Natural killer cell treated with Interleukin-12 subunit alpha and Interleukin-12 subunit beta and Interleukin-15 and Interleukin-18, amount 100 ng/mL, for 72 hours (primary cell): Measurements from ENCODE around the gene SHISA6. TPM values are rescaled to one million over a fixed set of nuclear protein-coding genes. Genes with fewer than 3 reads are reported as not detected.

ENCODE experiments used
- ATAC-seq, 2 donors: fragments of 150-1000 bp; cut with Tn5 transposase in 1 of 2; sonication (Bioruptor Pico), chemical (Tn5 transposase) in 1 of 2; 2 replicates each; pipeline ENCODE4 v1.10.0; 2021
- DNase-seq: peaks from one replicate; pipeline ENCODE4 v3.0.0; 2022; ENCODE audit warnings: low spot score
- H3K27ac Mint-ChIP-seq, 2 donors: 1 replicate in 1 of 2; 2 replicates in 1 of 2; pipeline ENCODE4 v1.8.0; 2022; ENCODE audit warnings: mixed read lengths in 2 of 2, mild to moderate bottlenecking in 1 of 2, moderate library complexity in 1 of 2
- H3K27me3 Mint-ChIP-seq, 2 donors: 1 replicate in 1 of 2; 2 replicates in 1 of 2; pipeline ENCODE4 v1.8.0; 2022; ENCODE audit warnings: mixed read lengths in 2 of 2
- H3K36me3 Mint-ChIP-seq: one replicate; pipeline ENCODE4 v1.8.0; 2022; ENCODE audit warnings: mixed read lengths
- H3K4me1 Mint-ChIP-seq, 2 donors: 1 replicate in 1 of 2; 2 replicates in 1 of 2; pipeline ENCODE4 v1.8.0; 2022; ENCODE audit warnings: low read depth in 2 of 2, mixed read lengths in 2 of 2, mild to moderate bottlenecking in 1 of 2
- H3K4me3 Mint-ChIP-seq: one replicate; pipeline ENCODE4 v1.8.0; 2022; ENCODE audit warnings: mixed read lengths
- H3K9me3 Mint-ChIP-seq: 2 replicates; pipeline ENCODE4 v1.8.0; 2022; ENCODE audit warnings: mixed read lengths
- total RNA-seq, 2 donors: library from RNA; stranded (reverse); gene quantifications; one replicate each; pipeline ENCODE4 v1.2.3, GENCODE V29; 2022

The SHISA6 gene
- total RNA-seq: not detected

DNA sequence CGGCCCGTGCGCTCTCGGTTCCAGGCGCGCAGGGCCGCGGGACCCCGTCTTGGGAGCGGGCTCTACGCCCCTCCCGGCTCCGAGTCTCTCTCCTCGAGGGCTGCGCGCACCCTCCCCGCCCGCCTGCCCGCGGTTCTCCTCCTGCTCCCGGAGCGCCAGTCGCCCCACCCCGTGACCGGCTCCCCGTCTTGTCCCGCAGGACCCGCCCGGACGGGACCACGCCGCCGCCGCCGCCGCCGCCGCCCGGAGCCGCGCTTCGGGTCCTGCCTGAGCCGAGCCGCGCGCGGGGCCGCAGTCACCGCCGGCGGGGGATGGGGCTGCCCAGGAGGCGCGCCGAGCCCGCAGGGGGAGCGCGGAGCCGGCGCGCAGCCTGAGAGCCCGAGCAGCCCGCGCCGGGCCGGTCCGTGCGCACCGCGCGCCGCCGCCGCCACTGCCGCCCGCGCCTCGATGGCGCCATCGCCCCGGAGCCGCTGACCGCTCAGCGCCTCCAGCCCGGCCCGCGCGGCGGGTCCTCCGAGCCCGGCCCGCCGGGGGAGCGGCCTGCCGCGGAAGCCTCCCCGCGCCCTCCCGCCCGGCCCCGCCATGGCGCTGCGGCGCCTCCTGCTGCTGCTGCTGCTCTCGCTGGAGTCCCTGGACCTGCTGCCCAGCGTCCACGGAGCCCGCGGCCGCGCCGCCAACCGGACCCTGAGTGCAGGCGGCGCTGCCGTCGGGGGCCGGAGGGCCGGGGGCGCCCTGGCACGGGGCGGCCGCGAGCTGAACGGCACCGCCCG, at the start of gene SHISA6:
Gene SHISA6 (plus strand): TSS at position 373 of the 770 bp plus-strand sequence.
- H3K4me3 Mint-ChIP-seq: no peak within 1 kb of the TSS
- DNase-seq (no peak), ATAC-seq (no peak)
- no peak within 1 kb of the TSS for H3K27ac Mint-ChIP-seq
- H3K36me3 Mint-ChIP-seq: no peaks in the 10 kb centered on the region
- H3K27me3 Mint-ChIP-seq: peaks cover 45 to 58% of the 10 kb centered on the region in 2 donors
- H3K9me3 Mint-ChIP-seq: peaks cover 3% of the 10 kb centered on the region
- H3K4me1 Mint-ChIP-seq: no peaks in the 10 kb centered on the region

DNA sequence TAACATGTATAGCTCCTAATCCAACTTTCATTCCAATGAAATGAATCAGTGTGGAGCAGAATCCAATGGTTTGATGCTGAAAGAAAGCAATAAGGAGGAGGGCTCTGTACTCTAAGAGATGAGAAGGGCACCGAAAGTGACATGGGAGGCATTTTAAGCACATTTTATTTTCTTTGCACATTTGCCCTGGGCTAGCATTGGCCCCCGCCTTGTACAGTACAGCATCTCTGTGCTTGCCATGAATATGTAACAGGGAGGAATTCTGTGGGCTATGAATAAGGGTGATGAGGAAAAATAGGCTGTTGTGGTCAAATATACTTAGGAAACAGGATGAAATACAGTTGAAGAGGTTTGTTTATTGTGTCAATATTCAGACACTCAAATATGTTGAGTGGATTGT, 45.2 kb upstream of the SHISA6 start:
- DNase-seq (no peak), ATAC-seq (no peak)
- Mint-ChIP-seq H3K27me3 (no peaks in the 10 kb centered on the region), H3K4me1 (no peaks in the 10 kb centered on the region), H3K36me3 (no peaks in the 10 kb centered on the region), H3K4me3 (no peak overlapping the region), H3K27ac (no peak overlapping the region), H3K9me3 (no peaks in the 10 kb centered on the region)

GRCh38 chr17:11204991-11205390, 36.0 kb upstream of the SHISA6 start:
- Mint-ChIP-seq H3K27ac (no peak overlapping the region), H3K4me1 (no peaks in the 10 kb centered on the region), H3K36me3 (no peaks in the 10 kb centered on the region), H3K4me3 (no peak overlapping the region), H3K9me3 (peaks cover 4% of the 10 kb centered on the region), H3K27me3 (no peaks in the 10 kb centered on the region)
- DNase-seq (no peak), ATAC-seq (no peak)

DNA sequence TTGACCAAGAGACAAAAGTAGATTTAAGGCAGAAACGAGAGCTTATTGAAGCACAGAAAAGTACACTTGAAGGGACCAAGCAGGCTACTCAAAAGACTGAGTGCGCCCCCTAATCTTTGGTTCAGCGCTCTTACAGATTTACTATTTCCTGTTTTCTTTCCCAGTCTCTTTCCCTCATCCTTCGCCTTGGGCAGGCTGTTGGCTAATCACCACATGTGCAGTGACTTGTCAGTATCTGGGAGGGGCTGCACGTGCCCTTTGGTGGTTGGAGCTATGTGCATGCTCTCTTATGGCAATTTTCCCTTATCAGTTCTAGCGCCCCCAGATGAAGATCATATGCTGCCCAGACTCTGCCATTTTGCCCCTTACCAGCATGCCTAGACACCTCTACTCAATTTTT, 35.4 kb upstream of the SHISA6 start:
- peaks cover 2% of the 10 kb centered on the region for H3K36me3 Mint-ChIP-seq
- no peak overlapping the region for H3K4me3 Mint-ChIP-seq
- peaks cover 9% of the 10 kb centered on the region for H3K9me3 Mint-ChIP-seq
- no peaks in the 10 kb centered on the region for H3K27me3 Mint-ChIP-seq
- DNase-seq (no peak), ATAC-seq (no peak)
- H3K4me1 Mint-ChIP-seq: no peaks in the 10 kb centered on the region
- H3K27ac Mint-ChIP-seq: no peak overlapping the region

DNA sequence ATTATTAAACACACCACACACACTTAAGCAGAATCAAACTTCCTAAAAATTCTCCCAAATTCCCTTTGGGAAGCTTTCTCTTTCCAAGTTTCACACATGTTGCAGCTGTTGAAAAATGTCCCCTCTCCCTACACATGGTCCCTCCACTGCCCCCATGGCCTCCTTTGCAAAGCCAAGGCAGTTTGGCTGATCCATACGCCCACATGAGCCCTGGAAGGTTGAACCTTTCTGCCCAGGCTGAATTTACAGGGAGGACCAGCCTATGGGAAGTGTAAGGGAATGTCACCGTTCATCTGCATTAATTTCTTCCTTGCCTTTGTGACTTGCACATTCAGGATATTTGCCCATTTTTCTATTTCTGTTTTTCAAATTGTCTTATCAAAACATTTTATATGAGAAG, 31.1 kb upstream of the SHISA6 start:
- no peaks in the 10 kb centered on the region for H3K4me1 Mint-ChIP-seq
- H3K36me3 Mint-ChIP-seq: peaks cover 4% of the 10 kb centered on the region
- no peak overlapping the region for H3K27ac Mint-ChIP-seq
- H3K27me3 Mint-ChIP-seq: no peaks in the 10 kb centered on the region
- DNase-seq (no peak), ATAC-seq (no peak)
- peaks cover 18% of the 10 kb centered on the region for H3K9me3 Mint-ChIP-seq
- H3K4me3 Mint-ChIP-seq: no peak overlapping the region

GRCh38 chr17:11212792-11213191, 28.2 kb upstream of the SHISA6 start:
- H3K4me1 Mint-ChIP-seq: no peaks in the 10 kb centered on the region
- H3K27ac Mint-ChIP-seq: no peak overlapping the region
- H3K36me3 Mint-ChIP-seq: peaks cover 4% of the 10 kb centered on the region
- peaks cover 18% of the 10 kb centered on the region for H3K9me3 Mint-ChIP-seq
- no peak overlapping the region for H3K4me3 Mint-ChIP-seq
- DNase-seq (no peak), ATAC-seq (no peak)
- H3K27me3 Mint-ChIP-seq: peaks cover 2 to 7% of the 10 kb centered on the region in 2 donors

- Mint-ChIP-seq H3K4me1 (no peaks in the 10 kb centered on the region), H3K4me3 (no peak overlapping the region), H3K27me3 (peaks cover 2 to 10% of the 10 kb centered on the region in 2 donors), H3K27ac (no peak overlapping the region), H3K9me3 (peaks cover under 1% of the 10 kb centered on the region), H3K36me3 (no peaks in the 10 kb centered on the region)
- DNase-seq: no peak
- ATAC-seq: no peak
Measured at GRCh38 chr17:11216976-11217375, 24.0 kb upstream of the SHISA6 start.

- Mint-ChIP-seq H3K27ac (no peak overlapping the region), H3K9me3 (peaks cover 4% of the 10 kb centered on the region), H3K27me3 (peaks cover 2 to 12% of the 10 kb centered on the region in 2 donors), H3K4me3 (no peak overlapping the region), H3K36me3 (no peaks in the 10 kb centered on the region), H3K4me1 (no peaks in the 10 kb centered on the region)
- DNase-seq (no peak), ATAC-seq (peak in 1 of 2 donors; percentile 40)
Measured at GRCh38 chr17:11221196-11221595, 19.8 kb upstream of the SHISA6 start.

- Mint-ChIP-seq H3K36me3 (no peaks in the 10 kb centered on the region), H3K27ac (no peak overlapping the region), H3K27me3 (peaks cover 2 to 10% of the 10 kb centered on the region in 2 donors), H3K4me1 (no peaks in the 10 kb centered on the region), H3K9me3 (peaks cover 4% of the 10 kb centered on the region), H3K4me3 (no peak overlapping the region)
- DNase-seq: no peak
- ATAC-seq: no peak
Measured at GRCh38 chr17:11221721-11222120, 19.3 kb upstream of the SHISA6 start.

GRCh38 chr17:11238705-11239104, 2.3 kb upstream of the SHISA6 start:
- no peaks in the 10 kb centered on the region for H3K4me1 Mint-ChIP-seq
- no peak for ATAC-seq
- H3K27me3 Mint-ChIP-seq: peaks cover 37 to 52% of the 10 kb centered on the region in 2 donors
- no peak for DNase-seq
- no peak overlapping the region for H3K27ac Mint-ChIP-seq
- H3K9me3 Mint-ChIP-seq: peaks cover 6% of the 10 kb centered on the region
- no peak overlapping the region for H3K4me3 Mint-ChIP-seq
- H3K36me3 Mint-ChIP-seq: no peaks in the 10 kb centered on the region

- H3K36me3 Mint-ChIP-seq: no peaks in the 10 kb centered on the region
- no peak overlapping the region for H3K4me3 Mint-ChIP-seq
- no peak overlapping the region for H3K27ac Mint-ChIP-seq
- DNase-seq (no peak), ATAC-seq (no peak)
- H3K4me1 Mint-ChIP-seq: no peaks in the 10 kb centered on the region
- H3K9me3 Mint-ChIP-seq: peaks cover 6% of the 10 kb centered on the region
- peaks cover 40 to 54% of the 10 kb centered on the region in 2 donors for H3K27me3 Mint-ChIP-seq
Measured at GRCh38 chr17:11239379-11239970, 1.5 kb upstream of the SHISA6 start.

- ATAC-seq (no peak), DNase-seq (no peak)
- peaks cover 6% of the 10 kb centered on the region for H3K9me3 Mint-ChIP-seq
- no peak overlapping the region for H3K4me3 Mint-ChIP-seq
- peaks cover 42 to 58% of the 10 kb centered on the region in 2 donors for H3K27me3 Mint-ChIP-seq
- no peaks in the 10 kb centered on the region for H3K36me3 Mint-ChIP-seq
- H3K4me1 Mint-ChIP-seq: no peaks in the 10 kb centered on the region
- H3K27ac Mint-ChIP-seq: no peak overlapping the region
Measured at GRCh38 chr17:11240041-11240840, 772 bp upstream of the SHISA6 start.

DNA sequence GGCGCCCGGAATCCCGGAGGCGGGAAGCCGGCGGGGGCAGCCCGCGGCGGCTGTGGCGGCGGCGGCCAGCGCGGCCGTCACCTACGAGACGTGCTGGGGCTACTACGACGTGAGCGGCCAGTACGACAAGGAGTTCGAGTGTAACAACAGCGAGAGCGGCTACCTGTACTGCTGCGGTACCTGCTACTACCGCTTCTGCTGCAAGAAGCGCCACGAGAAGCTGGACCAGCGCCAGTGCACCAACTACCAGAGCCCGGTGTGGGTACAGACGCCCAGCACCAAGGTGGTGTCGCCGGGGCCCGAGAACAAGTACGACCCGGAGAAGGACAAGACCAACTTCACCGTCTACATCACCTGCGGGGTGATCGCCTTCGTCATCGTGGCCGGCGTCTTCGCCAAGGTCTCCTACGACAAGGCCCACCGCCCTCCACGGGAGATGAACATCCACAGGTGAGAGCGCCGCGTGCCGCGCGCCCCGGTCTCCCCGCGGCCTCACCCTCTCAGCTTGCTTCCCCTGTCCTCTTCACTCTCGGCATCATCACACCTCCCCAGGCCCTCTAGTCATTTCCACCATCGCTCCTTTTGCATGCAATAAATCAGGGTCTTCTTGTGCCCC, 706 bp downstream of the SHISA6 start:
- ATAC-seq (no peak), DNase-seq (no peak)
- peaks cover under 1% of the 10 kb centered on the region for H3K9me3 Mint-ChIP-seq
- no peaks in the 10 kb centered on the region for H3K36me3 Mint-ChIP-seq
- peaks cover 45 to 58% of the 10 kb centered on the region in 2 donors for H3K27me3 Mint-ChIP-seq
- no peak overlapping the region for H3K4me3 Mint-ChIP-seq
- H3K4me1 Mint-ChIP-seq: no peaks in the 10 kb centered on the region
- H3K27ac Mint-ChIP-seq: no peak overlapping the region
